ENCODE results near the gene PLXND1.

DNA sequence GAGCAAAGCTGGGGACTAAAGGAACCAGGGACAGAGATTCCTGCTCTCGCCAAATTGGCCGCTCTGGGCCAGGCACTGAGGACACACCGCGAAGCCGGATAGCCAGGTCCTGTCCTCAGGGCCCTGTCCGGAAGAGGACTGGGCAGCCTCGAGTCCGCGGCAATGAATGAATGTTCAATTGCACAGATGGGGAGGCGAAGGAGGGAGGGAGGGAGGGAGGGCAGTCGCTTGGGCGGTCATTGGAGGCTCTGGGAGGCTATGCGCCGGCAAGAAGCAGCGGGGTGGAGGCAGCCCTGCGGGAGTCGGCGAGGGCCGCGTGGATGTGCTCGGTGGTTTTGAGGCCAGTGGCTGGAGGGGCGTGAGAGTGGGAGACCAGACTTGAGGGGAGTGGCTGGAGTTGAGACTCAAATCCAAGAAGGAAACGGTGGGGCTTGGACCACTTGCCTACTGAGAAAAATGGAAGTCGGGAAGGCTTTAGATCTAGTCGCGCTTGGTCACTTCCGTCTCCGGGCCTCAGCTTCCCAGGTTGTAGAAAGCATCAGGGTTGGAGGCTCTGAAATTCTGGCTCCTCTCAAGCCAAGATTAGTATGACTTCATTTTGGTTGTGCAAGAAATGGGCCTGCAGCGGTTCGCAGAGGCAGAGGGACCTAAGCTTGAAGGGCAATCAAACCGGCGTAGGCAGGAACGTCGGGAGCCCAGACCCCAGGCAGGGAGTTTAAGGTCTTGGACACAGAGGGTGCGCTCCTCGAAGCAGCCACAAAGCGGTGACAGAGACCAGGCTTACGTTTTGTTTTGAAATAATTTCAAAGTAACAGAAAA, 21.1 kb upstream of the PLXND1 start:
- TF ChIP-seq, protein P1, sequence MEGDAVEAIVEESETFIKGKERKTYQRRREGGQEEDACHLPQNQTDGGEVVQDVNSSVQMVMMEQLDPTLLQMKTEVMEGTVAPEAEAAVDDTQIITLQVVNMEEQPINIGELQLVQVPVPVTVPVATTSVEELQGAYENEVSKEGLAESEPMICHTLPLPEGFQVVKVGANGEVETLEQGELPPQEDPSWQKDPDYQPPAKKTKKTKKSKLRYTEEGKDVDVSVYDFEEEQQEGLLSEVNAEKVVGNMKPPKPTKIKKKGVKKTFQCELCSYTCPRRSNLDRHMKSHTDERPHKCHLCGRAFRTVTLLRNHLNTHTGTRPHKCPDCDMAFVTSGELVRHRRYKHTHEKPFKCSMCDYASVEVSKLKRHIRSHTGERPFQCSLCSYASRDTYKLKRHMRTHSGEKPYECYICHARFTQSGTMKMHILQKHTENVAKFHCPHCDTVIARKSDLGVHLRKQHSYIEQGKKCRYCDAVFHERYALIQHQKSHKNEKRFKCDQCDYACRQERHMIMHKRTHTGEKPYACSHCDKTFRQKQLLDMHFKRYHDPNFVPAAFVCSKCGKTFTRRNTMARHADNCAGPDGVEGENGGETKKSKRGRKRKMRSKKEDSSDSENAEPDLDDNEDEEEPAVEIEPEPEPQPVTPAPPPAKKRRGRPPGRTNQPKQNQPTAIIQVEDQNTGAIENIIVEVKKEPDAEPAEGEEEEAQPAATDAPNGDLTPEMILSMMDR (IDR thresholded peaks at IDR 0.05) = peak; percentile 48 to 86 (median 76)
- no peak for TF ChIP-seq POLR2A (IDR thresholded peaks at IDR 0.05)
